Mucosa of rectum (tissue), 2 donors: ENCODE measurements around the gene NQO2.

Source experiments
- H3K27ac ChIP-seq, 2 donors: one replicate each; pipeline ENCODE4 v1.7.0; 2013; ENCODE audit warnings: inconsistent platforms in 2 of 2, low read depth in 2 of 2, low read length in 2 of 2
- H3K27me3 ChIP-seq, 2 donors: one replicate each; pipeline ENCODE4 v1.7.0; 2013; ENCODE audit warnings: low read length in 2 of 2; ENCODE audit not compliant: control insufficient read depth in 2 of 2, insufficient read depth in 2 of 2
- H3K36me3 ChIP-seq, 2 donors: one replicate each; pipeline ENCODE4 v1.7.0; 2013; ENCODE audit warnings: low read length in 2 of 2; ENCODE audit not compliant: control insufficient read depth in 2 of 2, insufficient read depth in 2 of 2
- H3K4me1 ChIP-seq, 2 donors: one replicate each; pipeline ENCODE4 v1.7.0; 2013; ENCODE audit warnings: low read length in 2 of 2, mild to moderate bottlenecking in 1 of 2; ENCODE audit not compliant: control insufficient read depth in 2 of 2, insufficient read depth in 2 of 2
- H3K4me3 ChIP-seq, 2 donors: one replicate each; pipeline ENCODE4 v1.7.0; 2013; ENCODE audit warnings: low read length in 2 of 2
- H3K9ac ChIP-seq, 2 donors: one replicate each; pipeline ENCODE4 v1.7.0; 2013; ENCODE audit warnings: low read length in 2 of 2, low read depth in 1 of 2, mild to moderate bottlenecking in 1 of 2
- H3K9me3 ChIP-seq, 2 donors: one replicate each; pipeline ENCODE4 v1.7.0; 2013; ENCODE audit warnings: low read length in 2 of 2; ENCODE audit not compliant: control insufficient read depth in 2 of 2
- donor health status: healthy.
- donor health status: Normal muscosa, but diverticular disease.

Gene NQO2

DNA sequence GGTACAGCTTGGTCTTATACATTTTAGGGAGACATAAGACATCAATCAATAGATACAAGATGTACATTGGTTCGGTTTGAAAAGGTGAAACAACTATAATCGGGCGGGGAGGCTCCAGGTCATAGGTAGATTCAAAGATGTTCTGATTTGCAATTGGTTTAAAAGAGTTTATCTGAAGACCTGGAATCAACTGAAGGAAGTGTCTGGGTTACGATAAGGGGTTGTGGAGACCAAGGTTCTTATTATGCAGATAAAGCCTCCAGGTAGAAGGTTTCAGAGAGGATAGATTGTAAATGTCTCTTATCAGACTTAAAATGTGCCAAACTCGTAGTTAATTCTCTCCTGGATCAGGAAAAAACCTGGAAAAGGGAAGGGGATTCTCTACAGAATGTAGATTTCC lies 22.4 kb upstream of the NQO2 start:
- Histone ChIP-seq H3K9ac (no peak overlapping the region), H3K27me3 (no peaks in the 10 kb centered on the region), H3K4me3 (no peak overlapping the region), H3K4me1 (peaks cover 15 to 28% of the 10 kb centered on the region in 2 donors), H3K27ac (no peak overlapping the region), H3K36me3 (no peaks in the 10 kb centered on the region), H3K9me3 (no peaks in the 10 kb centered on the region)

DNA sequence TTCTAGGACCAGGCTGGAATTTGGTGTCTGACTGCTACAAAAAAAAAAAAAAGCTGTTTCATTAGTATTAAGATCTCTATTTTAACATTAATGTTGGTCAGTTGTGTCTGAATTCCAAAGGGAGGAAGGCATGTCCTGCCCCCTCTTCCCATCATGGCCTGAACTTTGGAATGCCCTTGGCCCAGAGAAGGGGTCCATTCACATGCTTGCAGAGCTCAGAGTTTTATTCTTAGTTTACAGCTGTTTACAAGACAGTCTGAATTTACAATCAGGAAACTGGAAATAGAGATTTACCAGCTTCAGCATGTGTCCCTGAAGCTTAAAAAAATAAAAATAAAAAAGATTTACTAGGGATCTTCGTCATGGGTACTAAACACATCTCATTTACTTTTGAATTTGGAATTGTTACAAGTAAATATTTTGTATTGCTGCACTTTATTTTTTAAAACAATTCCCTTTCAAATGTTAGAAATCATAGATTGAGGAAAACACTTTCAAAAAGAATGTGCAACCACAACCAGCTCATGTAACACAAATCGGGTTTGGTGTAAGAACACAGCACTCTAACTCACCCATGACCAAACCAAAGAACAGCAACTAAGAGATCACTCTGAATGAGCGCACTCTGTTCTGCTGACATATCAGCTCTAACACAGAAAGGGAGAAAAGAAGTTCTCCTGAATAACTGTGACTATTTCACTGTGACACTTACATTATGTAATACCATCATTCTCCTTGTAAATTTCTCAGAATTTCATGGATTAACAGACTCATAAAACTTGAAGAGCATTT lies 21.7 kb upstream of the NQO2 start:
- H3K4me1 ChIP-seq = peaks cover 21 to 35% of the 10 kb centered on the region in 2 donors
- no peak overlapping the region for H3K27ac ChIP-seq
- H3K9me3 ChIP-seq = no peaks in the 10 kb centered on the region
- no peak overlapping the region for H3K9ac ChIP-seq
- no peaks in the 10 kb centered on the region for H3K36me3 ChIP-seq
- no peaks in the 10 kb centered on the region for H3K27me3 ChIP-seq
- no peak overlapping the region for H3K4me3 ChIP-seq

DNA sequence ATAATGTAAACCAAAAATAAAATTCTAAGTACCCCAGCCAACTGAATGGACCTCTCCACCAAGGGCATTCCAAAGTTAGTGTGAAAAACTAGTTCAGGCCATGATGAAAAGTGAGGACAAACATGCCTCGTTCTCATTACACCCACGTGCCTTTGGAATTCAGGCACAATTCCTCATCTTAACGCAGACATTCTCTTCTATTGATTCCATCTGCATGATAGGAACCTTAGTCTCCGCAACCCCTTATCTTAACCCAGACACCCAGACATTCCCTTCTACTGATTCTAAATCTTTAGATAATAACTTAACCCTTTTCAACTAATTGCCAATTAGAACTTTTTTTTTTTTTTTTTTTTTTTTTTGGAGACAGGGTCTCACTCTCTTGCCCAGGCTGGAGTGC lies 20.8 kb upstream of the NQO2 start:
- H3K4me3 ChIP-seq = no peak overlapping the region
- H3K4me1 ChIP-seq = peaks cover 25 to 43% of the 10 kb centered on the region in 2 donors
- no peak overlapping the region for H3K27ac ChIP-seq

DNA sequence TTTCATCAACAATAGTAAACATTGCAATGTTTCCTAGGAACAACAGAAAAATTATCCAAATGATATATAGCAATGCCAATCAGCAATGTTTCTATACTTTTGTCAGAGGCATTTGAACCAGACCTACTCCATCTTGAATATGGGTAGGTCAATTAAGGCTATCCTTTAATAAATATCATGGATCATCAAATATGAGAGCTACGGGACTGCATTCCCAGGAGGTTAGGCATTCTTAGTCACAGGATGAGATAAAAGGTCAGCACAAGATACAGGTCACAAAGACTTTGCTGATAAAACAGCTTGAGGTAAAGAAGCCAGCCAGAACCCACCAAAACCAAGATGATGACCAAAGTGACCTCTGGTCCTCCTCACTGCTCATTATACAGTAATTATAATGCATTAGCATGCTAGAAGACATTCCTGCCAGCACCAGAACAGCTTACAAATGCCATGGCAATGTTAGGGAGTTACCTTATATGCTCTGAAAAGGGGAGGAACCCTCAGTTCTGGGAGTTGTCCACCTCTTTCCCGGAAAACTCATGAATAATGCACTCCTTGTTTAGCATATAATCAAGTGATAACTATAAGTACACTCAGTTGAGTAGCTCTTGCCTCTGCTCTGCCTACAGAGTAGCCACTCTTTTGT lies 19.8 kb upstream of the NQO2 start:
- Histone ChIP-seq H3K9me3 (no peaks in the 10 kb centered on the region), H3K27ac (peak overlapping the region; percentile 21 to 61)

More for the DNA sequence above, 20.8 kb upstream of the NQO2 start:
- H3K27me3 ChIP-seq = no peaks in the 10 kb centered on the region
- no peaks in the 10 kb centered on the region for H3K36me3 ChIP-seq
- no peak overlapping the region for H3K9ac ChIP-seq
- no peaks in the 10 kb centered on the region for H3K9me3 ChIP-seq

DNA sequence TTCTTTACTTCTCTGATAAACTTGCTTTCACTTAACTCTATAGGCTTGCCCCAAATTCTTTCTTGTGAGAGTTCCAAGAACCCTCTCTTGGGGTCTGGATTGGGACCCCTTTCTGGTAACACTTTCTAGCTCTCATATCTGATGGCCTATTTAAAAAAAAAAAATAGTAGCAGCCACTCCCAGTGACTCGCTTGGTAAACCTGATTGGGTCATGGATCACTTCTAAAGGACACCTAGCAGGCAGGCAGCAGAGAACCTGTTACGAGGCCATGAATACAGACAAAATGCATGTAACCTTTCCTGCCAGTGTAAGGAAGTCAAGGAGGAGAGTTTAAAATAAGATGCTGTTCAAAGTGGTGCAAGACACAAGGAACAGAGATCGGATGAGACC lies 19.2 kb upstream of the NQO2 start:
- no peaks in the 10 kb centered on the region for H3K9me3 ChIP-seq
- no peak overlapping the region for H3K4me3 ChIP-seq
- no peaks in the 10 kb centered on the region for H3K27me3 ChIP-seq
- H3K9ac ChIP-seq = no peak overlapping the region
- H3K27ac ChIP-seq = peak overlapping the region; percentile 21 to 61
- peaks cover 29 to 48% of the 10 kb centered on the region in 2 donors for H3K4me1 ChIP-seq
- H3K36me3 ChIP-seq = no peaks in the 10 kb centered on the region

More for the DNA sequence above, 19.8 kb upstream of the NQO2 start:
- Histone ChIP-seq H3K4me1 (peaks cover 25 to 44% of the 10 kb centered on the region in 2 donors), H3K4me3 (no peak overlapping the region), H3K36me3 (no peaks in the 10 kb centered on the region), H3K27me3 (no peaks in the 10 kb centered on the region), H3K9ac (no peak overlapping the region)

DNA sequence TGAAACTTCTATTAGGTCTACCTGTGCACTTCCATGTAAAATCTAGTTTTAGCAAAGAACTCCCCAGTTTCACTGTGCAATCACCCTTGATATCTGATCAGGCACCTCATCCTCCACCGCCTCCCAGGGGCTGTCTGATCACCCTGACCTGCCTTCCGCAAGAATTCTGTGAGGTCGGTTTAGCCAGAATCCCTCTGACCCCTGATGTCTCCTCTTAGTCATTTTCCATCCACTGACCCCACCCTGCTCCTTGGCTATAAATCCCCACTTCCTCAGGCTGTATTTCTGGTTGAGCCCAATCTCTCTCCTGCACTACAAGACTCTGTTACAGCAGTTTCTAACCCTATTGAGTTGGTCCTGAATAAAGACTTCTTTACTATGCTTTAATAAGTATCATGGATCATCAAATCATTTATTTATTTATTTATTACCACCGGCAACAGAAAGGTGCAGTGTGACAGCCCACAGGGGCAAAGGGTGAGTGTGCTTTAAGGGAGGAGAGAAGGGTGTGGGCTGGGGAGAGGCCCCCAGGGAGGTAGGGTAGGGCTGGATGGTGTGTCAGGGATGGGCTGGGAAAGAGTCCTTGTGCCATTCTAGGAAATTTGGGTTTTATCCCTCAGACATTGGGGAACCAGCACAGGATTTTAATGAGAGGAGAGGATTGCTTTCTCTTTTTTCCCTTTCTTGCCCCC lies 17.1 kb upstream of the NQO2 start:
- no peak overlapping the region for H3K9ac ChIP-seq
- no peaks in the 10 kb centered on the region for H3K36me3 ChIP-seq
- peak overlapping the region in 1 of 2 donors; percentile 34 for H3K27ac ChIP-seq
- H3K27me3 ChIP-seq = no peaks in the 10 kb centered on the region
- H3K9me3 ChIP-seq = no peaks in the 10 kb centered on the region
- H3K4me1 ChIP-seq = peaks cover 40 to 60% of the 10 kb centered on the region in 2 donors
- H3K4me3 ChIP-seq = no peak overlapping the region

DNA sequence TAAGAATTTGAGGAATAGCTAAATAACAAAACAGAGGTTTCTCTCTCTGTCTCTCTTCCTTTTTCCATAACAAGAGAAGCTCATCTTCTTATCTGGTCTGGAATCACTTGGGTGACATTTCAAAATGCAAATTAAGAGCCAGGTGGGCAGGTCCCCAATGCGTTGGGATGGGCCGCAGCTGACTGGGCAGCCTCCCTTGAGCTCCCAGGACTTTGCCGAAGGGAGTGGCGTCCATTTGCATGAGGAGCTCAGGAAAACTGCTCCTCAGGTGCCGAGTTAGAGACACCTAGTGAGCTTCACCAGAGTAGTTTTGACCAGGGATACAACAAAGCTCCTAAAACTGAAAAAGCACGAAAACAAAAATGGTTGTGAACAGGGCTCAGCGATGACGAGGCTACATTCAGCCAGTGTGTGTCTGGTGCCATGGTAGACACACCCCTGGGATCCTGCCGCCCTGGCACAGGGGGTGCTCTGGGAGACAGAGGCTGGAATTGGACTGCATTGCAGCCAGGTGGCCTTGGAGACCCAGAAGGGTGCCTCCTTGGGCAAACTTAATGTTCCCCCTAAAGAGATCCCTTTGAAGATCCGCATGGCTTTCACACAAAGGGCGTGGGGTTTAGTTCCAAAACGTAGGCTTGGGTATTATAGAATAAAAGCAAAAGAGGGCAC lies 14.8 kb upstream of the NQO2 start:
- H3K36me3 ChIP-seq = no peaks in the 10 kb centered on the region
- peaks cover 46 to 62% of the 10 kb centered on the region in 2 donors for H3K4me1 ChIP-seq
- peak overlapping the region in 1 of 2 donors; percentile 58 for H3K4me3 ChIP-seq
- no peaks in the 10 kb centered on the region for H3K9me3 ChIP-seq
- H3K27me3 ChIP-seq = no peaks in the 10 kb centered on the region
- peak overlapping the region; percentile 71 for H3K27ac ChIP-seq
- H3K9ac ChIP-seq = peak overlapping the region; percentile 24 to 47

DNA sequence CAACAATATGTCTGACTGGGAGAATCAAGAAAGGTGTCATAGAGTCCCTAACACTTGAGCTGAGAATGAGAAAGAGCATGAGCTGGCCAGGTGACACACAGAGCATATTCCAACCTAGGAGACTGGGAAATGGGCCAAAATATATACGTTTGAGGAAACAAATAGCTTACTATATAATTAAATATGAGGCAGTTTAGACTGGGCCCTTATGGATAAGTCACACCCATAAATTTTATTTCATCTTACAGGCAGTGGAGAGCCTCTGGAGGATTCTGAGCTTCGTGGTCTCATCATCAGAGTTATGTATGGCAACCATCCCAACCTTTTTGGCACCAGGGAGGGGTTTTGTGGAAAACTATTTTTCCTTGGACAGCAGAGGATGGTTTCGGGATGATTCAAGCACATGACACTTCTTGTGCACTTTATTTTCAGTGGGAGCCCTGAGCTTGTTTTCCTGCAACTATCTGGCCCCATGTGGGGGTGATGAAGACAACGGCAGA lies 12.9 kb upstream of the NQO2 start:
- Histone ChIP-seq H3K9me3 (no peaks in the 10 kb centered on the region), H3K4me3 (no peak overlapping the region), H3K27ac (peak overlapping the region; percentile 76 to 78), H3K27me3 (no peaks in the 10 kb centered on the region), H3K9ac (peak overlapping the region; percentile 8 to 17), H3K4me1 (peaks cover 37 to 50% of the 10 kb centered on the region in 2 donors), H3K36me3 (no peaks in the 10 kb centered on the region)

DNA sequence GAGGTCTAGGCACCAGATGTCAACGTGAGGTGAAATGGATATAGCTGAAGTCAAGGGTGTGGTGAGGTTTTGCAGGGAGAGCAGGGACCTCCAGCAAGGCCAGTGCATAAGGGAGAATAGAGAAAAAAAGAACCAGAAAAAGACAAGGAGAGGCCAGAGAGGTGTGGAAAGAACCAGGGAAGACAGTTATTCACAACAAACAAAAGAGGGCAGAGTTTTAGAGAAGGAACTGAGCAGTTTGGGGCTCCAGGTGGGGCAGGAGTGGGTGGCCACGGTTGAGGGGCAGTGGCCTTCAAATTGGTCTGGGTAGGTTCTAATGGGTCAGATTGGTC lies 11.6 kb upstream of the NQO2 start:
- no peaks in the 10 kb centered on the region for H3K36me3 ChIP-seq
- no peaks in the 10 kb centered on the region for H3K27me3 ChIP-seq
- peak overlapping the region; percentile 89 to 96 for H3K9ac ChIP-seq
- H3K4me1 ChIP-seq = peaks cover 28 to 39% of the 10 kb centered on the region in 2 donors
- H3K9me3 ChIP-seq = no peaks in the 10 kb centered on the region
- H3K27ac ChIP-seq = peak overlapping the region; percentile 99
- H3K4me3 ChIP-seq = peak overlapping the region; percentile 83 to 98
